HepG2 (cell line): ENCODE measurements around the gene CDH22. TPM values are rescaled to one million over a fixed set of nuclear protein-coding genes. Genes with fewer than 3 reads are reported as not detected.

ENCODE experiments used
- IRF2 ChIP-seq: IDR thresholded peaks from 2 replicates; pipeline ENCODE4 v1.6.1; 2018; ENCODE audit warnings: missing genetic modification reagents, missing compliant biosample characterization
- NFIB ChIP-seq: sonication (generic); formaldehyde crosslinking; IDR thresholded peaks from 2 replicates; pipeline ENCODE4 v1.9.0; 2021; ENCODE audit warnings: missing genetic modification reagents, mild to moderate bottlenecking, borderline replicate concordance
- RARA ChIP-seq: IDR thresholded peaks from 2 replicates; pipeline ENCODE4 v1.6.1; 2016; ENCODE audit warnings: missing genetic modification reagents, missing compliant biosample characterization
- ZNF331 ChIP-seq: sonication (generic); formaldehyde crosslinking; IDR thresholded peaks from 2 replicates; pipeline ENCODE4 v1.4.0; 2020; ENCODE audit warnings: missing genetic modification reagents
- polyA plus RNA-seq, 8 experiments: library from polyadenylated mRNA; depleted of rRNA in 3 of 8; stranded (reverse) in 7 of 8; unstranded in 1 of 8; fragments of >200 nt; fragmentation: Illumina TruSeq in 4 of 8; extraction: Trizol in 4 of 8; gene quantifications; 2 replicates each; pipeline versions ENCODE4 v1.2.1 to v1.2.3, GENCODE V29; 2011 to 2016; ENCODE audit warnings: low read depth in 4 of 8, missing spikeins in 1 of 8, mixed read lengths in 1 of 8; ENCODE audit not compliant: insufficient read depth in 1 of 8
- total RNA-seq, 5 experiments: library from RNA; depleted of rRNA; stranded (reverse); fragments of >200 nt; fragmentation: Illumina TruSeq; extraction: Trizol; gene quantifications; 2 replicates each; pipeline ENCODE4 v1.2.3, GENCODE V29; 2016; ENCODE audit warnings: low read depth in 1 of 5
- TF ChIP-seq, protein P1 (sequence below): sonication (generic); formaldehyde crosslinking; IDR thresholded peaks from 2 replicates; pipeline ENCODE4 v1.4.0; 2020; ENCODE audit warnings: missing genetic modification reagents, borderline replicate concordance
- TF ChIP-seq, protein P2 (sequence below): sonication (generic); formaldehyde crosslinking; IDR thresholded peaks from 2 replicates; pipeline ENCODE4 v1.5.1; 2020; ENCODE audit warnings: mild to moderate bottlenecking, missing genetic modification reagents, moderate library complexity
- TF ChIP-seq, protein P3 (sequence below): sonication (generic); formaldehyde crosslinking; IDR thresholded peaks from 2 replicates; pipeline ENCODE4 v1.4.0; 2020; ENCODE audit warnings: missing genetic modification reagents, low read depth, mild to moderate bottlenecking, borderline replicate concordance
- TF ChIP-seq, protein P4 (sequence below): sonication (generic); formaldehyde crosslinking; IDR thresholded peaks from 2 replicates; pipeline ENCODE4 v1.5.0; 2020; ENCODE audit warnings: mild to moderate bottlenecking, missing genetic modification reagents, moderate library complexity
- TF ChIP-seq, protein P5 (sequence below): IDR thresholded peaks from 2 replicates; pipeline ENCODE4 v1.6.1; 2016
- TF ChIP-seq, protein P6 (sequence below): sonication (generic); formaldehyde crosslinking; IDR thresholded peaks from 2 replicates; pipeline ENCODE4 v1.8.0; 2022; ENCODE audit warnings: missing genetic modification reagents, mild to moderate bottlenecking, moderate library complexity, borderline replicate concordance
- TF ChIP-seq, protein P7 (sequence below): sonication (generic); formaldehyde crosslinking; IDR thresholded peaks from 2 replicates; pipeline ENCODE4 v1.5.0; 2020; ENCODE audit warnings: mild to moderate bottlenecking, missing genetic modification reagents, borderline replicate concordance
- TF ChIP-seq, protein P8 (sequence below): sonication (generic); formaldehyde crosslinking; IDR thresholded peaks from 2 replicates; pipeline ENCODE4 v1.8.1; 2023; ENCODE audit warnings: missing genetic modification reagents, inconsistent platforms, borderline replicate concordance

CDH22 gene
- total and polyA plus RNA-seq, 2 of the 13 experiments (the other 11 are each of a cell fraction or from before 2014, with no cell fraction given): not detected

DNA sequence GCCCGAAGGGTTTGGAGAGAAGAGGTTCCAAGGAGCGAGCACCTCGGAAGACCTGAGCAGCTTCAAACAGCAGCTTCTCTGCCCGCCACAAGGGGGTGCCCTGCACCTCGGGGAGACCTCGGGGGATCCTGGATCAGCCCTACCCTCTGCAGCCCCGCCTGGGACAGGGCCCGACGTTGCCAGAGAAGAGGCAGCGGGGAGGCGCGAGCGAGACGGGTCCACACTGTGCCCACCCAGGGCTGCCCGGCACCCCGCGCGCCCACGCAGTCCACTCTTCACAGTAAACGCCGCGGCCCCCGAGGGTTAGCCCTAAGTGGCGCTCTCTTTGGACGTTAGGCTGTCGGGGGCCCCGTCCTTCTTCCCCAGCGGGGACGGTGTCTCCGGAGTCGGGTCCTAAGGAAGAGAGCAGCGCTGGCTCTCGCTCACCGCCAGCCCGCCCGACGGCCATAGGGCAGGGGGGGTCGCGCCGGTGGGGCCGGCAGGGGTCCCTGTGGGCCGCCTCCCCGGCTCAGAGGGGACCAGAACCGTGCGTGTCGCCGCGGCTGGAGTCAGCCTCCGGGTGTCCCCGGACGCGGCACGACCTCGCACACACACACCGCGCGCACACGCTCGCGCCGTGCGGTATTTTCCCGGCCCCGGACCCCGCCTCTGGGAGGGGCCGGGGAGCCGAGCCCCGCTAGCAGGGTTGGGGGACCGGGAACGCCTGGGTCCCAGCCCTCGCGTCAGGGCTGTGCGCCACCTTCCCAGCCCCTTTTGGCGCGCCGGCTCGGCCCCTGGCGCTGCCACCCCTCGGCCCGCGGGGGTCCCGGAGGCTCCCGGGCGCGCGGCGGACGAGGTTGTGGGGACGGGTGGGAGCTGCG lies 929 bp downstream of the CDH22 start (continued):
- TF ChIP-seq, protein P1, sequence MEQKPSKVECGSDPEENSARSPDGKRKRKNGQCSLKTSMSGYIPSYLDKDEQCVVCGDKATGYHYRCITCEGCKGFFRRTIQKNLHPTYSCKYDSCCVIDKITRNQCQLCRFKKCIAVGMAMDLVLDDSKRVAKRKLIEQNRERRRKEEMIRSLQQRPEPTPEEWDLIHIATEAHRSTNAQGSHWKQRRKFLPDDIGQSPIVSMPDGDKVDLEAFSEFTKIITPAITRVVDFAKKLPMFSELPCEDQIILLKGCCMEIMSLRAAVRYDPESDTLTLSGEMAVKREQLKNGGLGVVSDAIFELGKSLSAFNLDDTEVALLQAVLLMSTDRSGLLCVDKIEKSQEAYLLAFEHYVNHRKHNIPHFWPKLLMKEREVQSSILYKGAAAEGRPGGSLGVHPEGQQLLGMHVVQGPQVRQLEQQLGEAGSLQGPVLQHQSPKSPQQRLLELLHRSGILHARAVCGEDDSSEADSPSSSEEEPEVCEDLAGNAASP (CRISPR knock-in tag): 0 out of 2 replicates have a peak, but pooled peaks have one; percentile 34
- TF ChIP-seq, protein P2, sequence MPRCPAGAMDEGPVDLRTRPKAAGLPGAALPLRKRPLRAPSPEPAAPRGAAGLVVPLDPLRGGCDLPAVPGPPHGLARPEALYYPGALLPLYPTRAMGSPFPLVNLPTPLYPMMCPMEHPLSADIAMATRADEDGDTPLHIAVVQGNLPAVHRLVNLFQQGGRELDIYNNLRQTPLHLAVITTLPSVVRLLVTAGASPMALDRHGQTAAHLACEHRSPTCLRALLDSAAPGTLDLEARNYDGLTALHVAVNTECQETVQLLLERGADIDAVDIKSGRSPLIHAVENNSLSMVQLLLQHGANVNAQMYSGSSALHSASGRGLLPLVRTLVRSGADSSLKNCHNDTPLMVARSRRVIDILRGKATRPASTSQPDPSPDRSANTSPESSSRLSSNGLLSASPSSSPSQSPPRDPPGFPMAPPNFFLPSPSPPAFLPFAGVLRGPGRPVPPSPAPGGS: no peak
- TF ChIP-seq RARA (CRISPR knock-in tag) (0 out of 2 replicates have a peak, but pooled peaks have one; percentile 26), ZNF331 (CRISPR knock-in tag) (peak; percentile 46; the same call in 1 of the 2 replicates), NFIB (no peak), IRF2 (CRISPR knock-in tag) (0 out of 2 replicates have a peak, but pooled peaks have one; percentile 22)
- TF ChIP-seq, protein P3, sequence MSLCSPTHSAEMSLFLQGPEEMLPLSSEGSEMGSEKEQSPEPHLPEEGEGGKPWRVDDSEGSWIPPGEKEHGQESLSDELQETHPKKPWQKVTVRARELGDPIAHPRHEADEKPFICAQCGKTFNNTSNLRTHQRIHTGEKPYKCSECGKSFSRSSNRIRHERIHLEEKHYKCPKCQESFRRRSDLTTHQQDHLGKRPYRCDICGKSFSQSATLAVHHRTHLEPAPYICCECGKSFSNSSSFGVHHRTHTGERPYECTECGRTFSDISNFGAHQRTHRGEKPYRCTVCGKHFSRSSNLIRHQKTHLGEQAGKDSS: peak; percentile 57; the same call in 1 of the 2 replicates
- TF ChIP-seq, protein P4, sequence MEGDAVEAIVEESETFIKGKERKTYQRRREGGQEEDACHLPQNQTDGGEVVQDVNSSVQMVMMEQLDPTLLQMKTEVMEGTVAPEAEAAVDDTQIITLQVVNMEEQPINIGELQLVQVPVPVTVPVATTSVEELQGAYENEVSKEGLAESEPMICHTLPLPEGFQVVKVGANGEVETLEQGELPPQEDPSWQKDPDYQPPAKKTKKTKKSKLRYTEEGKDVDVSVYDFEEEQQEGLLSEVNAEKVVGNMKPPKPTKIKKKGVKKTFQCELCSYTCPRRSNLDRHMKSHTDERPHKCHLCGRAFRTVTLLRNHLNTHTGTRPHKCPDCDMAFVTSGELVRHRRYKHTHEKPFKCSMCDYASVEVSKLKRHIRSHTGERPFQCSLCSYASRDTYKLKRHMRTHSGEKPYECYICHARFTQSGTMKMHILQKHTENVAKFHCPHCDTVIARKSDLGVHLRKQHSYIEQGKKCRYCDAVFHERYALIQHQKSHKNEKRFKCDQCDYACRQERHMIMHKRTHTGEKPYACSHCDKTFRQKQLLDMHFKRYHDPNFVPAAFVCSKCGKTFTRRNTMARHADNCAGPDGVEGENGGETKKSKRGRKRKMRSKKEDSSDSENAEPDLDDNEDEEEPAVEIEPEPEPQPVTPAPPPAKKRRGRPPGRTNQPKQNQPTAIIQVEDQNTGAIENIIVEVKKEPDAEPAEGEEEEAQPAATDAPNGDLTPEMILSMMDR (CRISPR knock-in tag): peak; percentile 98
- TF ChIP-seq, protein P5, sequence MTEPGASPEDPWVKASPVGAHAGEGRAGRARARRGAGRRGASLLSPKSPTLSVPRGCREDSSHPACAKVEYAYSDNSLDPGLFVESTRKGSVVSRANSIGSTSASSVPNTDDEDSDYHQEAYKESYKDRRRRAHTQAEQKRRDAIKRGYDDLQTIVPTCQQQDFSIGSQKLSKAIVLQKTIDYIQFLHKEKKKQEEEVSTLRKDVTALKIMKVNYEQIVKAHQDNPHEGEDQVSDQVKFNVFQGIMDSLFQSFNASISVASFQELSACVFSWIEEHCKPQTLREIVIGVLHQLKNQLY (CRISPR knock-in tag): no peak
- TF ChIP-seq, protein P6, sequence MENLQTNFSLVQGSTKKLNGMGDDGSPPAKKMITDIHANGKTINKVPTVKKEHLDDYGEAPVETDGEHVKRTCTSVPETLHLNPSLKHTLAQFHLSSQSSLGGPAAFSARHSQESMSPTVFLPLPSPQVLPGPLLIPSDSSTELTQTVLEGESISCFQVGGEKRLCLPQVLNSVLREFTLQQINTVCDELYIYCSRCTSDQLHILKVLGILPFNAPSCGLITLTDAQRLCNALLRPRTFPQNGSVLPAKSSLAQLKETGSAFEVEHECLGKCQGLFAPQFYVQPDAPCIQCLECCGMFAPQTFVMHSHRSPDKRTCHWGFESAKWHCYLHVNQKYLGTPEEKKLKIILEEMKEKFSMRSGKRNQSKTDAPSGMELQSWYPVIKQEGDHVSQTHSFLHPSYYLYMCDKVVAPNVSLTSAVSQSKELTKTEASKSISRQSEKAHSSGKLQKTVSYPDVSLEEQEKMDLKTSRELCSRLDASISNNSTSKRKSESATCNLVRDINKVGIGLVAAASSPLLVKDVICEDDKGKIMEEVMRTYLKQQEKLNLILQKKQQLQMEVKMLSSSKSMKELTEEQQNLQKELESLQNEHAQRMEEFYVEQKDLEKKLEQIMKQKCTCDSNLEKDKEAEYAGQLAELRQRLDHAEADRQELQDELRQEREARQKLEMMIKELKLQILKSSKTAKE (CRISPR knock-in tag): no peak
- TF ChIP-seq, protein P7, sequence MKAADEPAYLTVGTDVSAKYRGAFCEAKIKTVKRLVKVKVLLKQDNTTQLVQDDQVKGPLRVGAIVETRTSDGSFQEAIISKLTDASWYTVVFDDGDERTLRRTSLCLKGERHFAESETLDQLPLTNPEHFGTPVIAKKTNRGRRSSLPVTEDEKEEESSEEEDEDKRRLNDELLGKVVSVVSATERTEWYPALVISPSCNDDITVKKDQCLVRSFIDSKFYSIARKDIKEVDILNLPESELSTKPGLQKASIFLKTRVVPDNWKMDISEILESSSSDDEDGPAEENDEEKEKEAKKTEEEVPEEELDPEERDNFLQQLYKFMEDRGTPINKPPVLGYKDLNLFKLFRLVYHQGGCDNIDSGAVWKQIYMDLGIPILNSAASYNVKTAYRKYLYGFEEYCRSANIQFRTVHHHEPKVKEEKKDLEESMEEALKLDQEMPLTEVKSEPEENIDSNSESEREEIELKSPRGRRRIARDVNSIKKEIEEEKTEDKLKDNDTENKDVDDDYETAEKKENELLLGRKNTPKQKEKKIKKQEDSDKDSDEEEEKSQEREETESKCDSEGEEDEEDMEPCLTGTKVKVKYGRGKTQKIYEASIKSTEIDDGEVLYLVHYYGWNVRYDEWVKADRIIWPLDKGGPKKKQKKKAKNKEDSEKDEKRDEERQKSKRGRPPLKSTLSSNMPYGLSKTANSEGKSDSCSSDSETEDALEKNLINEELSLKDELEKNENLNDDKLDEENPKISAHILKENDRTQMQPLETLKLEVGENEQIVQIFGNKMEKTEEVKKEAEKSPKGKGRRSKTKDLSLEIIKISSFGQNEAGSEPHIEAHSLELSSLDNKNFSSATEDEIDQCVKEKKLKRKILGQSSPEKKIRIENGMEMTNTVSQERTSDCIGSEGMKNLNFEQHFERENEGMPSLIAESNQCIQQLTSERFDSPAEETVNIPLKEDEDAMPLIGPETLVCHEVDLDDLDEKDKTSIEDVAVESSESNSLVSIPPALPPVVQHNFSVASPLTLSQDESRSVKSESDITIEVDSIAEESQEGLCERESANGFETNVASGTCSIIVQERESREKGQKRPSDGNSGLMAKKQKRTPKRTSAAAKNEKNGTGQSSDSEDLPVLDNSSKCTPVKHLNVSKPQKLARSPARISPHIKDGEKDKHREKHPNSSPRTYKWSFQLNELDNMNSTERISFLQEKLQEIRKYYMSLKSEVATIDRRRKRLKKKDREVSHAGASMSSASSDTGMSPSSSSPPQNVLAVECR: no peak; the same call in 1 of the 2 replicates
- TF ChIP-seq, protein P8, sequence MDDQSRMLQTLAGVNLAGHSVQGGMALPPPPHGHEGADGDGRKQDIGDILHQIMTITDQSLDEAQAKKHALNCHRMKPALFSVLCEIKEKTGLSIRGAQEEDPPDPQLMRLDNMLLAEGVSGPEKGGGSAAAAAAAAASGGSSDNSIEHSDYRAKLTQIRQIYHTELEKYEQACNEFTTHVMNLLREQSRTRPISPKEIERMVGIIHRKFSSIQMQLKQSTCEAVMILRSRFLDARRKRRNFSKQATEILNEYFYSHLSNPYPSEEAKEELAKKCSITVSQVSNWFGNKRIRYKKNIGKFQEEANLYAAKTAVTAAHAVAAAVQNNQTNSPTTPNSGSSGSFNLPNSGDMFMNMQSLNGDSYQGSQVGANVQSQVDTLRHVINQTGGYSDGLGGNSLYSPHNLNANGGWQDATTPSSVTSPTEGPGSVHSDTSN (CRISPR knock-in tag): no peak
